ENCODE results near the gene NRCAM.
"Not testable (repeated sequence)": the region's sequence is repeated elsewhere in the genome, so short reads cannot be mapped to it uniquely, and the experiment has no call there.

NRCAM gene

GRCh38 chr7:108348913-108349312 lies 107.3 kb downstream of the NRCAM start:
- Histone ChIP-seq H3K36me3 (no peaks in the 10 kb centered on the region), H3K27me3 (no peaks in the 10 kb centered on the region), H3K9me3 (no peaks in the 10 kb centered on the region), H3K27ac (no peak overlapping the region), H3K4me3 (ENCODE audit: low read depth in 1 of 2, low read length in 1 of 2) (no peak overlapping the region), H3K4me1 (ENCODE audit: control insufficient read depth in 1 of 2, insufficient read depth in 1 of 2, low read depth in 1 of 2, low read length in 1 of 2) (no peaks in the 10 kb centered on the region)
- no peak for TF ChIP-seq CTCF (IDR thresholded peaks at IDR 0.05)

GRCh38 chr7:108347616-108348015 lies 108.6 kb downstream of the NRCAM start:
- no peaks in the 10 kb centered on the region for H3K9me3 ChIP-seq
- TF ChIP-seq CTCF (IDR thresholded peaks at IDR 0.05) = no peak

GRCh38 chr7:108345710-108346336 lies 110.4 kb downstream of the NRCAM start:
- H3K9me3 ChIP-seq = no peaks in the 10 kb centered on the region
- H3K27ac ChIP-seq = no peak overlapping the region
- no peaks in the 10 kb centered on the region for H3K27me3 ChIP-seq
- no peak for TF ChIP-seq CTCF (IDR thresholded peaks at IDR 0.05)
- H3K36me3 ChIP-seq = no peaks in the 10 kb centered on the region
- no peak overlapping the region for H3K4me3 ChIP-seq (ENCODE audit: low read depth in 1 of 2, low read length in 1 of 2)
- H3K4me1 ChIP-seq (ENCODE audit: control insufficient read depth in 1 of 2, insufficient read depth in 1 of 2, low read depth in 1 of 2, low read length in 1 of 2) = no peaks in the 10 kb centered on the region

More at GRCh38 chr7:108347616-108348015, 108.6 kb downstream of the NRCAM start:
- Histone ChIP-seq H3K4me1 (ENCODE audit: control insufficient read depth in 1 of 2, insufficient read depth in 1 of 2, low read depth in 1 of 2, low read length in 1 of 2) (no peaks in the 10 kb centered on the region), H3K27me3 (no peaks in the 10 kb centered on the region), H3K27ac (no peak overlapping the region), H3K36me3 (no peaks in the 10 kb centered on the region), H3K4me3 (ENCODE audit: low read depth in 1 of 2, low read length in 1 of 2) (no peak overlapping the region)

GRCh38 chr7:108340856-108341411 lies 115.3 kb downstream of the NRCAM start:
- TF ChIP-seq CTCF (IDR thresholded peaks at IDR 0.05) = no peak
- H3K27ac ChIP-seq = no peak overlapping the region
- no peaks in the 10 kb centered on the region for H3K27me3 ChIP-seq
- H3K9me3 ChIP-seq = no peaks in the 10 kb centered on the region
- no peak overlapping the region for H3K4me3 ChIP-seq (ENCODE audit: low read depth in 1 of 2, low read length in 1 of 2)
- no peaks in the 10 kb centered on the region for H3K36me3 ChIP-seq
- H3K4me1 ChIP-seq (ENCODE audit: control insufficient read depth in 1 of 2, insufficient read depth in 1 of 2, low read depth in 1 of 2, low read length in 1 of 2) = no peaks in the 10 kb centered on the region

- H3K36me3 ChIP-seq; H3K9me3 ChIP-seq; H3K27ac ChIP-seq; H3K4me3 ChIP-seq (ENCODE audit: low read depth in 1 of 2, low read length in 1 of 2); H3K27me3 ChIP-seq; H3K4me1 ChIP-seq (ENCODE audit: control insufficient read depth in 1 of 2, insufficient read depth in 1 of 2, low read depth in 1 of 2, low read length in 1 of 2): not testable (repeated sequence)
These were observed 115.8 kb downstream of the NRCAM start for GRCh38 chr7:108340406-108340805.

- no peak overlapping the region for H3K4me3 ChIP-seq (ENCODE audit: low read depth in 1 of 2, low read length in 1 of 2)
- H3K27me3 ChIP-seq = no peaks in the 10 kb centered on the region
- H3K9me3 ChIP-seq = no peaks in the 10 kb centered on the region
- H3K36me3 ChIP-seq = no peaks in the 10 kb centered on the region
- no peak for TF ChIP-seq CTCF (IDR thresholded peaks at IDR 0.05)
- H3K27ac ChIP-seq = no peak overlapping the region
- no peaks in the 10 kb centered on the region for H3K4me1 ChIP-seq (ENCODE audit: control insufficient read depth in 1 of 2, insufficient read depth in 1 of 2, low read depth in 1 of 2, low read length in 1 of 2)
These were observed 120.8 kb downstream of the NRCAM start for GRCh38 chr7:108335269-108335918.
